HG03469 (cell line): ENCODE measurements around the gene TRPV5.

Source experiments
- ATAC-seq: cut with Tn5 transposase; IDR thresholded peaks from one replicate; pipeline ENCODE4 v1.9.1; 2021; ENCODE audit warnings: mild to moderate bottlenecking, moderate library complexity, moderate number of reproducible peaks; ENCODE audit not compliant: unreplicated experiment

The TRPV5 gene

GRCh38 chr7:142872106-142872675 lies 61.4 kb downstream of the TRPV5 start:
- ATAC-seq = no peak

- no peak for ATAC-seq
These were observed 62.1 kb downstream of the TRPV5 start for GRCh38 chr7:142871260-142872105.

- ATAC-seq = no peak
These were observed 62.8 kb downstream of the TRPV5 start for GRCh38 chr7:142870566-142871259.

- ATAC-seq = no peak
These were observed 63.4 kb downstream of the TRPV5 start for GRCh38 chr7:142870147-142870559.

- ATAC-seq = no peak
These were observed 64.1 kb downstream of the TRPV5 start for GRCh38 chr7:142869434-142869833.

- no peak for ATAC-seq
These were observed 64.5 kb downstream of the TRPV5 start for GRCh38 chr7:142868986-142869415.

- no peak for ATAC-seq
These were observed 65.2 kb downstream of the TRPV5 start for GRCh38 chr7:142868188-142868985.

- ATAC-seq = no peak
These were observed 66.0 kb downstream of the TRPV5 start for GRCh38 chr7:142867398-142868187.

GRCh38 chr7:142867097-142867378 lies 66.5 kb downstream of the TRPV5 start:
- ATAC-seq = no peak

GRCh38 chr7:142866361-142867096 lies 67.0 kb downstream of the TRPV5 start:
- ATAC-seq = no peak

GRCh38 chr7:142865766-142866165 lies 67.8 kb downstream of the TRPV5 start:
- ATAC-seq = no peak

GRCh38 chr7:142864980-142865747 lies 68.4 kb downstream of the TRPV5 start:
- ATAC-seq = no peak

GRCh38 chr7:142863891-142864685 lies 69.5 kb downstream of the TRPV5 start:
- ATAC-seq = no peak

- ATAC-seq = no peak
These were observed 70.7 kb downstream of the TRPV5 start for GRCh38 chr7:142862786-142863400.

GRCh38 chr7:142862351-142862750 lies 71.2 kb downstream of the TRPV5 start:
- no peak for ATAC-seq

GRCh38 chr7:142860968-142861367 lies 72.6 kb downstream of the TRPV5 start:
- no peak for ATAC-seq

GRCh38 chr7:142859829-142860228 lies 73.7 kb downstream of the TRPV5 start:
- ATAC-seq = no peak

- no peak for ATAC-seq
These were observed 74.1 kb downstream of the TRPV5 start for GRCh38 chr7:142859411-142859810.
